GM12878 (cell line): ENCODE measurements around the gene KLK2. TPM values are rescaled to one million over a fixed set of nuclear protein-coding genes. Genes with fewer than 3 reads are reported as not detected.

ENCODE experiments used
- ATAC-seq: fragments of 200-7000 bp; cut with Tn5 transposase; 3 replicates; pipeline ENCODE4 v1.9.1; 2020; ENCODE audit warnings: mild to moderate bottlenecking, moderate library complexity
- BruUV-seq: library from RNA; stranded (reverse); fragments of 400-500 nt; replicated peaks from 2 replicates; lab custom pipeline; 2021; lab: Mats Ljungman, UMichigan
- CTCF ChIA-PET: fragments of 300-600 bp; sonication (Branson Sonifier 250); formaldehyde crosslinking; extraction: SDS; loops from one replicate; lab custom pipeline; 2021; ENCODE audit warnings: inconsistent platforms; lab: Yijun Ruan, JAX
- POLR2A ChIA-PET: fragments of 350-600 bp; formaldehyde crosslinking; extraction: SDS; loops from one replicate; lab custom pipeline; 2021; ENCODE audit warnings: inconsistent platforms; lab: Charles Lee
- RAD21 ChIA-PET: fragments of 300-600 bp; sonication (Branson Sonifier 250); formaldehyde crosslinking; loops from one replicate; lab custom pipeline; 2023; ENCODE audit warnings: antibody characterized with exemption; ENCODE audit not compliant: unreplicated experiment; lab: Charles Lee
- SMC1A ChIA-PET: fragments of 300-600 bp; sonication (Branson Sonifier 250); formaldehyde crosslinking; loops from one replicate; lab custom pipeline; 2023; ENCODE audit not compliant: unreplicated experiment, uncharacterized antibody; lab: Charles Lee
- DNase-seq: peaks from one replicate; pipeline ENCODE4 v3.0.0-alpha.2; 2011; ENCODE audit warnings: low read depth, low spot score
- FAIRE-seq: peaks from 3 replicates; lab custom pipeline; 2011; peaks lifted over from hg19 to GRCh38; lab: Jason Lieb, UNC
- H2AFZ ChIP-seq: 2 replicates; pipeline ENCODE4 v1.6.0; 2011; ENCODE audit warnings: low read depth, low read length, control low read depth; ENCODE audit not compliant: control insufficient read depth
- H3K27ac ChIP-seq: 2 replicates; pipeline ENCODE4 v1.5.1; 2011; ENCODE audit warnings: control low read depth; ENCODE audit not compliant: control insufficient read depth, insufficient read depth
- H3K27me3 ChIP-seq, 2 experiments: replicated peaks in 1 of 2; 2 replicates each; pipeline versions ENCODE4 v1.6.0 to v1.6.1; 2011; ENCODE audit warnings: low read length in 1 of 2; ENCODE audit not compliant: control insufficient read depth in 2 of 2, insufficient read depth in 2 of 2
- H3K36me3 ChIP-seq, 2 experiments: 2 replicates each; pipeline ENCODE4 v1.5.1; 2011; ENCODE audit warnings: low read length in 1 of 2; ENCODE audit not compliant: control insufficient read depth in 2 of 2, insufficient read depth in 2 of 2
- H3K4me1 ChIP-seq: 2 replicates; pipeline ENCODE4 v1.6.1; 2011; ENCODE audit warnings: mild to moderate bottlenecking, low read length, moderate library complexity, mixed read lengths; ENCODE audit not compliant: control insufficient read depth, insufficient read depth
- H3K4me2 ChIP-seq: 2 replicates; pipeline ENCODE4 v1.6.0; 2011; ENCODE audit warnings: control low read depth; ENCODE audit not compliant: control insufficient read depth, insufficient read depth
- H3K4me3 ChIP-seq: fragments of 200-600 bp; sonication (generic); 2 replicates; pipeline ENCODE4 v1.5.1; 2016
- H3K79me2 ChIP-seq: 2 replicates; pipeline ENCODE4 v1.6.0; 2011; ENCODE audit warnings: low read length; ENCODE audit not compliant: control insufficient read depth, insufficient read depth
- H3K9ac ChIP-seq: 2 replicates; pipeline ENCODE4 v1.8.0; 2011; ENCODE audit warnings: low read length, control low read depth, mixed read lengths; ENCODE audit not compliant: control insufficient read depth, insufficient read depth
- H3K9me3 ChIP-seq: replicated peaks from 3 replicates; pipeline ENCODE4 v1.5.1; 2011; ENCODE audit warnings: mild to moderate bottlenecking, low read length; ENCODE audit not compliant: control insufficient read depth, insufficient read depth
- H4K20me1 ChIP-seq: 2 replicates; pipeline ENCODE4 v1.6.0; 2011; ENCODE audit not compliant: control insufficient read depth, insufficient read depth
- CEBPB ChIP-seq, 2 experiments: fragments of 150-350 bp in 1 of 2; IDR thresholded peaks; 2 replicates each; pipeline ENCODE4 v1.6.1; 2012 to 2014; ENCODE audit warnings: low read depth in 2 of 2, low read length in 2 of 2, borderline replicate concordance in 1 of 2, inconsistent platforms in 1 of 2
- CHD2 ChIP-seq: IDR thresholded peaks from 2 replicates; pipeline ENCODE4 v1.6.1; 2011; ENCODE audit warnings: low read depth, low read length, improper control_type of control experiment, borderline replicate concordance
- FOS ChIP-seq: IDR thresholded peaks from 3 replicates; pipeline ENCODE4 v1.6.1; 2011; ENCODE audit warnings: borderline replicate concordance; ENCODE audit not compliant: insufficient read length; ENCODE audit errors: extremely low read depth
- HCFC1 ChIP-seq: fragments of 150-350 bp; IDR thresholded peaks from 2 replicates; pipeline ENCODE4 v1.6.1; 2014; ENCODE audit warnings: low read length
- IRF3 ChIP-seq: fragments of 450-650 bp; IDR thresholded peaks from 2 replicates; pipeline ENCODE4 v1.6.1; 2014; ENCODE audit warnings: mild to moderate bottlenecking
- MXI1 ChIP-seq: fragments of 150-350 bp; IDR thresholded peaks from 2 replicates; pipeline ENCODE4 v1.6.1; 2011; ENCODE audit warnings: low read depth, mild to moderate bottlenecking, inconsistent platforms, low read length, improper control_type of control experiment
- MYB ChIP-seq: fragments of 150-350 bp; IDR thresholded peaks from 2 replicates; pipeline ENCODE4 v1.6.1; 2014; ENCODE audit warnings: mild to moderate bottlenecking, low read depth, low read length, borderline replicate concordance
- NFYB ChIP-seq: IDR thresholded peaks from 2 replicates; pipeline ENCODE4 v1.6.1; 2011; ENCODE audit warnings: low read depth, mild to moderate bottlenecking, low read length, improper control_type of control experiment, moderate library complexity; ENCODE audit not compliant: insufficient read depth
- RCOR1 ChIP-seq: conservative IDR thresholded peaks from 2 replicates; pipeline ENCODE4 v1.6.1; 2012; ENCODE audit warnings: low read depth, low read length, improper control_type of control experiment
- SMARCA5 ChIP-seq: fragments of 450-650 bp; IDR thresholded peaks from 2 replicates; pipeline ENCODE4 v1.6.1; 2017; ENCODE audit warnings: mild to moderate bottlenecking
- SPI1 ChIP-seq: IDR thresholded peaks from 2 replicates; pipeline ENCODE4 v1.6.1; 2011; ENCODE audit warnings: low read depth, mild to moderate bottlenecking, low read length, moderate library complexity, borderline replicate concordance; ENCODE audit not compliant: insufficient read depth
- SREBF1 ChIP-seq: IDR thresholded peaks from 2 replicates; pipeline ENCODE4 v1.6.1; 2012; ENCODE audit warnings: mild to moderate bottlenecking, low read length
- STAT1 ChIP-seq: fragments of 450-650 bp; conservative IDR thresholded peaks from 2 replicates; pipeline ENCODE4 v1.6.1; 2014; ENCODE audit warnings: antibody characterized with exemption, mild to moderate bottlenecking
- TCF12 ChIP-seq: IDR thresholded peaks from 2 replicates; pipeline ENCODE4 v1.6.1; 2011; ENCODE audit warnings: low read depth, mild to moderate bottlenecking, low read length
- ZBTB11 ChIP-seq: fragments of 450-650 bp; formaldehyde crosslinking; IDR thresholded peaks from 2 replicates; pipeline ENCODE4 v1.5.0; 2022; ENCODE audit warnings: mild to moderate bottlenecking, missing genetic modification characterization
- WGBS: methylation state at CpG from one replicate; pipeline ENCODE4 v1.1.6; 2016; ENCODE audit warnings: low lambda C conversion rate; ENCODE audit not compliant: insufficient replicate concordance, insufficient coverage; ENCODE audit errors: missing lambda C conversion rate; 5-methylcytosine and 5-hydroxymethylcytosine counted together
- in situ Hi-C: fragments of 300-500 bp; cut with MboI; formaldehyde crosslinking; loops from 9 replicates; pipeline ENCODE4 v1.14.3; 2018; ENCODE audit warnings: mixed read lengths
- intact Hi-C: fragments of 100-400 bp; cut with micrococcal nuclease; formaldehyde crosslinking; loops from one replicate; pipeline ENCODE4 v1.14.2; 2022; ENCODE audit not compliant: unreplicated experiment
- polyA plus RNA-seq, 11 experiments: library from polyadenylated mRNA; depleted of rRNA in 4 of 11; unstranded in 6 of 11; stranded (reverse) in 5 of 11; fragments of >200 nt; fragmentation: Nextera tagmentation in 4 of 11; fragmentation: Illumina TruSeq in 1 of 11; extraction: Ambion mirVana in 4 of 11; extraction: Trizol in 1 of 11; gene quantifications; 1 replicate in 1 of 11; 2 replicates in 10 of 11; pipeline versions ENCODE4 v1.2.1 to v1.2.3, GENCODE V29; 2011 to 2016; ENCODE audit warnings: inconsistent platforms in 2 of 11, missing spikeins in 2 of 11, low read depth in 1 of 11
- total RNA-seq, 4 experiments: library from RNA; depleted of rRNA in 3 of 4; stranded (reverse); fragments of >200 nt in 3 of 4; fragmentation: Illumina TruSeq in 1 of 4; extraction: Trizol in 1 of 4; gene quantifications; 2 replicates each; pipeline versions ENCODE4 v1.2.1 to v1.2.3, GENCODE V29; 2013 to 2021
- TF ChIP-seq, protein P1 (sequence below): fragments of 450-650 bp; IDR thresholded peaks from 2 replicates; pipeline ENCODE4 v1.6.1; 2017; ENCODE audit warnings: antibody characterized with exemption, mild to moderate bottlenecking, moderate library complexity

Gene KLK2
- total and polyA plus RNA-seq, 10 of the 15 experiments (the other 5 are each of a cell fraction or from before 2014, with no cell fraction given) = 0.19 to 3.1 (median 1.2) TPM

GRCh38 chr19:50897191-50897607 is 24.0 kb downstream of the KLK2 start:
- DNase-seq = peak; percentile 59
- H3K27ac ChIP-seq = peak overlapping the region; percentile 76
- in situ Hi-C loops (loop anchor here (10.0 kb wide), 1 partner anchor 542 kb away; no protein-coding TSS in a partner anchor), intact Hi-C loops (loop anchor here (2.0 to 10.0 kb wide), 4 partner anchors 60 to 542 kb away; no protein-coding TSS in a partner anchor)
- H3K4me1 ChIP-seq = peaks cover 21% of the 10 kb centered on the region
- ChIA-PET SMC1A (interaction anchor here (1.1 to 4.7 kb wide), 5 partner anchors 8 to 84 kb away, joined by 3 to 28 read pairs (median 7); no protein-coding TSS in a partner anchor), RAD21 (interaction anchor here (1.1 to 3.8 kb wide), 5 partner anchors 8 to 77 kb away, joined by 3 to 19 read pairs (median 8); no protein-coding TSS in a partner anchor), CTCF (interaction anchor here (1.1 to 4.0 kb wide), 7 partner anchors 8 to 94 kb away, joined by 3 to 33 read pairs (median 6); no protein-coding TSS in a partner anchor), POLR2A (interaction anchor here (1.5 to 2.0 kb wide), 4 partner anchors 9 to 79 kb away, joined by 4 to 13 read pairs (median 6); no protein-coding TSS in a partner anchor)
- peak; percentile 75 for FAIRE-seq
- peak overlapping the region; percentile 70 for H2AFZ ChIP-seq
- H3K27me3 ChIP-seq = no peaks in the 10 kb centered on the region
- peaks cover 6% of the 10 kb centered on the region; the same call in 1 of the 3 replicates for H3K9me3 ChIP-seq
- no peaks in the 10 kb centered on the region for H4K20me1 ChIP-seq
- WGBS = 2% methylated on average over 3 of the region's 3 CpGs
- H3K9ac ChIP-seq = peak overlapping the region; percentile 22; the same call in 1 of the 2 replicates
- peak overlapping the region; percentile 22; the same call in 1 of the 2 replicates for H3K4me3 ChIP-seq
- peak; percentile 70 for ATAC-seq
- no peaks in the 10 kb centered on the region for H3K79me2 ChIP-seq
- BruUV-seq = TSS peak; percentile 94
- H3K4me2 ChIP-seq = peak overlapping the region; percentile 39
- no peaks in the 10 kb centered on the region for H3K36me3 ChIP-seq
- TF ChIP-seq, protein P1, sequence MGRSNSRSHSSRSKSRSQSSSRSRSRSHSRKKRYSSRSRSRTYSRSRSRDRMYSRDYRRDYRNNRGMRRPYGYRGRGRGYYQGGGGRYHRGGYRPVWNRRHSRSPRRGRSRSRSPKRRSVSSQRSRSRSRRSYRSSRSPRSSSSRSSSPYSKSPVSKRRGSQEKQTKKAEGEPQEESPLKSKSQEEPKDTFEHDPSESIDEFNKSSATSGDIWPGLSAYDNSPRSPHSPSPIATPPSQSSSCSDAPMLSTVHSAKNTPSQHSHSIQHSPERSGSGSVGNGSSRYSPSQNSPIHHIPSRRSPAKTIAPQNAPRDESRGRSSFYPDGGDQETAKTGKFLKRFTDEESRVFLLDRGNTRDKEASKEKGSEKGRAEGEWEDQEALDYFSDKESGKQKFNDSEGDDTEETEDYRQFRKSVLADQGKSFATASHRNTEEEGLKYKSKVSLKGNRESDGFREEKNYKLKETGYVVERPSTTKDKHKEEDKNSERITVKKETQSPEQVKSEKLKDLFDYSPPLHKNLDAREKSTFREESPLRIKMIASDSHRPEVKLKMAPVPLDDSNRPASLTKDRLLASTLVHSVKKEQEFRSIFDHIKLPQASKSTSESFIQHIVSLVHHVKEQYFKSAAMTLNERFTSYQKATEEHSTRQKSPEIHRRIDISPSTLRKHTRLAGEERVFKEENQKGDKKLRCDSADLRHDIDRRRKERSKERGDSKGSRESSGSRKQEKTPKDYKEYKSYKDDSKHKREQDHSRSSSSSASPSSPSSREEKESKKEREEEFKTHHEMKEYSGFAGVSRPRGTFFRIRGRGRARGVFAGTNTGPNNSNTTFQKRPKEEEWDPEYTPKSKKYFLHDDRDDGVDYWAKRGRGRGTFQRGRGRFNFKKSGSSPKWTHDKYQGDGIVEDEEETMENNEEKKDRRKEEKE = no peak
- TF ChIP-seq CHD2 (0 out of 2 replicates have a peak, but pooled peaks have one; percentile 5), CEBPB (IDR thresholded peaks at IDR 0.05; ENCODE audit: borderline replicate concordance in 1 of 2, low read depth in 2 of 2, low read length in 2 of 2) (peak in 1 of 2 experiments; percentile 24; a peak in 1 of 4 replicates), RCOR1 (no peak), SREBF1 (no peak), TCF12 (peak; percentile 76), IRF3 (0 out of 2 replicates have a peak, but pooled peaks have one; percentile 25), MXI1 (0 out of 2 replicates have a peak, but pooled peaks have one; percentile 34), HCFC1 (no peak), STAT1 (no peak), SPI1 (peak; percentile 33; the same call in 1 of the 2 replicates), FOS (no peak), SMARCA5 (peak; percentile 2; the same call in 1 of the 2 replicates), NFYB (no peak), MYB (0 out of 2 replicates have a peak, but pooled peaks have one; percentile 12), ZBTB11 (CRISPR knock-in tag) (no peak)
